Body of pancreas (tissue), 4 donors: ENCODE data around the gene DHRS7B.

ENCODE experiments used
- POLR2A ChIP-seq, 3 donors: fragments of 450-650 bp; IDR thresholded peaks; one replicate each; pipeline ENCODE4 v1.6.1; 2016; ENCODE audit warnings: antibody characterized with exemption in 3 of 3, mild to moderate bottlenecking in 2 of 3
- TF ChIP-seq, protein P1 (sequence below), 7 experiments: fragments of 450-650 bp in 4 of 7; fragments of 200-600 bp in 3 of 7; sonication (generic) in 3 of 7; IDR thresholded peaks; one replicate each; pipeline ENCODE4 v1.5.1; 2016 to 2019; ENCODE audit warnings: antibody characterized with exemption in 7 of 7

DNA sequence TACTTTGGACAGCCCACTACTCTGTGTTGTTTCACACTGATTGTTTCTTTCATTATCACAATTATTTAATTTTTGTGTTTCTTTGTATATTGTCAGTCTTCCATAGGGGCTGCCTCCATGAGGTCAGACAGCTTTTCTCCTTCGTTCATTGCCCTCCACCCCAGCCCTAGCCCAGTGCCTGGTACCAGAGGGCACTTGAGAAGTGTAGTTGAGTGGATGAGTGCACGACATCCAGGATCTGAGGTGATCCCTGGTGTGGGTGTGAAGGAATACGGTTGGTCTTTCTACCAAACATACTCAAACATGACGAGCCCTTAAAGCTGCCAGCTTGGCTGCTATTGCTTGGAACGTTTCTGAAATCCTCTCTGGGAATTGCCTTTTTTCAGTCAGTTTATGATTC, 37.9 kb downstream of the DHRS7B start:
- TF ChIP-seq, protein P1, sequence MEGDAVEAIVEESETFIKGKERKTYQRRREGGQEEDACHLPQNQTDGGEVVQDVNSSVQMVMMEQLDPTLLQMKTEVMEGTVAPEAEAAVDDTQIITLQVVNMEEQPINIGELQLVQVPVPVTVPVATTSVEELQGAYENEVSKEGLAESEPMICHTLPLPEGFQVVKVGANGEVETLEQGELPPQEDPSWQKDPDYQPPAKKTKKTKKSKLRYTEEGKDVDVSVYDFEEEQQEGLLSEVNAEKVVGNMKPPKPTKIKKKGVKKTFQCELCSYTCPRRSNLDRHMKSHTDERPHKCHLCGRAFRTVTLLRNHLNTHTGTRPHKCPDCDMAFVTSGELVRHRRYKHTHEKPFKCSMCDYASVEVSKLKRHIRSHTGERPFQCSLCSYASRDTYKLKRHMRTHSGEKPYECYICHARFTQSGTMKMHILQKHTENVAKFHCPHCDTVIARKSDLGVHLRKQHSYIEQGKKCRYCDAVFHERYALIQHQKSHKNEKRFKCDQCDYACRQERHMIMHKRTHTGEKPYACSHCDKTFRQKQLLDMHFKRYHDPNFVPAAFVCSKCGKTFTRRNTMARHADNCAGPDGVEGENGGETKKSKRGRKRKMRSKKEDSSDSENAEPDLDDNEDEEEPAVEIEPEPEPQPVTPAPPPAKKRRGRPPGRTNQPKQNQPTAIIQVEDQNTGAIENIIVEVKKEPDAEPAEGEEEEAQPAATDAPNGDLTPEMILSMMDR (IDR thresholded peaks at IDR 0.05), result no peak
- TF ChIP-seq POLR2A (IDR thresholded peaks at IDR 0.05), result no peak
